K562 (cell line): ENCODE measurements around the gene AMH. TPM values are rescaled to one million over a fixed set of nuclear protein-coding genes. Genes with fewer than 3 reads are reported as not detected.

Experiments used
- CAMTA2 ChIP-seq: fragments of 250-450 bp; sonication (Bioruptor Pico); conservative IDR thresholded peaks from 2 replicates; pipeline ENCODE4 v1.5.1; 2022
- DMBX1 ChIP-seq: fragments of 250-450 bp; sonication (Bioruptor Pico); IDR thresholded peaks from 2 replicates; pipeline ENCODE4 v1.8.0; 2022; ENCODE audit warnings: inconsistent platforms, mild to moderate bottlenecking, moderate library complexity, borderline replicate concordance
- EHMT2 ChIP-seq: fragments of 450-650 bp; IDR thresholded peaks from 2 replicates; pipeline ENCODE4 v1.6.1; 2018; ENCODE audit warnings: antibody characterized with exemption
- ETV5 ChIP-seq: sonication (generic); formaldehyde crosslinking; IDR thresholded peaks from 2 replicates; pipeline ENCODE4 v1.4.0; 2020; ENCODE audit warnings: low read depth, mild to moderate bottlenecking, missing genetic modification reagents
- GTF2A2 ChIP-seq: IDR thresholded peaks from 2 replicates; pipeline ENCODE4 v1.6.1; 2016; ENCODE audit warnings: mild to moderate bottlenecking, missing genetic modification characterization, missing compliant biosample characterization
- HOXB6 ChIP-seq: fragments of 250-450 bp; sonication (Bioruptor Pico); IDR thresholded peaks from 2 replicates; pipeline ENCODE4 v1.5.1; 2022; ENCODE audit warnings: mild to moderate bottlenecking, borderline replicate concordance
- IRF2 ChIP-seq: sonication (generic); formaldehyde crosslinking; IDR thresholded peaks from 2 replicates; pipeline ENCODE4 v1.8.1; 2022; ENCODE audit warnings: mild to moderate bottlenecking, missing genetic modification reagents
- PHB2 ChIP-seq: fragments of 450-650 bp; IDR thresholded peaks from 2 replicates; pipeline ENCODE4 v1.6.1; 2017; ENCODE audit warnings: low read depth
- RBM25 ChIP-seq: fragments of 200-400 bp; formaldehyde crosslinking; IDR thresholded peaks from 2 replicates; pipeline ENCODE4 v1.6.1; 2018; ENCODE audit warnings: low read length, low read depth, moderate library complexity; ENCODE audit not compliant: severe bottlenecking
- RBM34 ChIP-seq: fragments of 200-400 bp; formaldehyde crosslinking; IDR thresholded peaks from 2 replicates; pipeline ENCODE4 v1.6.1; 2018; ENCODE audit warnings: low read length, borderline replicate concordance; ENCODE audit not compliant: insufficient read depth
- SP1 ChIP-seq: sonication (generic); formaldehyde crosslinking; IDR thresholded peaks from 2 replicates; pipeline ENCODE4 v1.8.1; 2022; ENCODE audit warnings: mild to moderate bottlenecking, missing genetic modification reagents
- TBP ChIP-seq: optimal IDR thresholded peaks from 2 replicates; pipeline ENCODE3; 2011; ENCODE audit warnings: low read depth, low read length, improper control_type of control experiment
- XRCC5 ChIP-seq: fragments of 200-400 bp; formaldehyde crosslinking; IDR thresholded peaks from 2 replicates; pipeline ENCODE4 v1.6.1; 2017; ENCODE audit warnings: low read depth, mild to moderate bottlenecking, low read length
- ZNF212 ChIP-seq: fragments of 450-650 bp; formaldehyde crosslinking; IDR thresholded peaks from 2 replicates; pipeline ENCODE4 v1.4.0; 2020; ENCODE audit warnings: mild to moderate bottlenecking
- ZNF253 ChIP-seq: fragments of 250-450 bp; sonication (Bioruptor Pico); conservative IDR thresholded peaks from 2 replicates; pipeline ENCODE4 v1.6.1; 2021; ENCODE audit warnings: mild to moderate bottlenecking
- ZNF589 ChIP-seq: fragments of 200-800 bp; sonication (Bioruptor generic); IDR thresholded peaks from 2 replicates; pipeline ENCODE4 v1.6.1; 2016; ENCODE audit warnings: low read depth, missing genetic modification characterization, missing compliant biosample characterization
- ZNF644 ChIP-seq: fragments of 200-800 bp; sonication (Bioruptor generic); IDR thresholded peaks from 2 replicates; pipeline ENCODE4 v1.6.1; 2016; ENCODE audit warnings: low read depth, missing genetic modification characterization, missing compliant biosample characterization
- polyA plus RNA-seq, 8 experiments: library from polyadenylated mRNA; depleted of rRNA in 4 of 8; stranded (reverse) in 5 of 8; unstranded in 3 of 8; fragments of >200 nt; fragmentation: Nextera tagmentation in 2 of 8; fragmentation: Illumina TruSeq in 1 of 8; extraction: Ambion mirVana in 2 of 8; extraction: Trizol in 1 of 8; gene quantifications; 2 replicates each; pipeline versions ENCODE4 v1.2.1 to v1.2.3, GENCODE V29; 2011 to 2014; ENCODE audit warnings: inconsistent platforms in 1 of 8, missing spikeins in 1 of 8
- total RNA-seq, 7 experiments: library from RNA; depleted of rRNA in 6 of 7; stranded (reverse); fragments of >200 nt in 6 of 7; fragmentation: Illumina TruSeq in 2 of 7; extraction: Trizol in 2 of 7; gene quantifications; 2 replicates each; pipeline versions ENCODE4 v1.2.1 to v1.2.3, GENCODE V29; 2011 to 2021; ENCODE audit warnings: low replicate concordance in 1 of 7
- TF ChIP-seq, protein P1 (sequence below): fragments of 200-800 bp; sonication (Bioruptor generic); IDR thresholded peaks from 2 replicates; pipeline ENCODE4 v1.6.1; 2017; ENCODE audit warnings: missing genetic modification characterization, missing compliant biosample characterization
- TF ChIP-seq, protein P2 (sequence below): fragments of 150-350 bp; conservative IDR thresholded peaks from 2 replicates; pipeline ENCODE4 v1.6.1; 2014; ENCODE audit warnings: low read length
- TF ChIP-seq, protein P3 (sequence below): fragments of 450-650 bp; formaldehyde crosslinking; IDR thresholded peaks from 2 replicates; pipeline ENCODE4 v1.4.0; 2022; ENCODE audit warnings: missing genetic modification characterization

The AMH gene
- total and polyA plus RNA-seq, 9 of the 15 experiments (the other 6 are each of a cell fraction or from before 2014, with no cell fraction given), result 0.29 to 27.4 (median 2.6) TPM; not detected in 2

DNA sequence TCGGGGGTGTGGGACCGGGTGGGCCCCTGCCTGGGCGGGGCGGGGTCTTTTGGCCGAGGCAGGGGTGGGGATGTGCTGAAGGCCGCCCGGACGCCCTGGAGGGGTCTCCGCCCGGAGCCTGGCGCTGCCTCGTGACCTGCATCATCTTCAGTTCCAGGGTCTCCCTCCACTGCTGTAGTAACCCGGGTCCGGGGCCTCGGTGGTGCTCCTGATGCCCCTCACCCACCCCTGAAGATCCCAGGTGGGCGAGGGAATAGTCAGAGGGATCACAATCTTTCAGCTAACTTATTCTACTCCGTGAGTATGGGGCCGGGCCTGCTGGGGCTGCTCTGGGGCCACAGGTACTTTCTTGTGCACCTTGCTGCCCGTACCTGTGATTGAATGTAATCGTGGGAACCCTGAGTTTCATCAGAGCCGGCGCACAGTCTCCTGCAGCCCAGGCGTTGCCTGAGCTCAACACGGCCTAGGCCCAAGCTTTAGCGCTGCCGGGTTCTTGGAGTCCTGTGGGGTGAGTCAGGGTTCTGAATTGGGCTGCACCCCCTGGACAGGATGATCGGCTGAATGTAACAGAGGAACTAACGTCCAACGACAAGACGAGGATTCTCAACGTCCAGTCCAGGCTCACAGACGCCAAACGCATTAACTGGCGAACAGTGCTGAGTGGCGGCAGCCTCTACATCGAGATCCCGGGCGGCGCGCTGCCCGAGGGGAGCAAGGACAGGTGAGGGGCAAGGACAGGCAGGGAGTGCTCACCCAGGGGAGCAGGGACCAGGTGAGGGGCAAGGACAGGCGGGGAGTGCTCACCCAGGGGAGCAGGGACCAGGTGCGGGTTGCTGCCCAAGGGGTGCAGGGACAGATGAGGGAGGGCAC, 22.3 kb downstream of the AMH start (continued):
- no peak for TF ChIP-seq ZNF589 (CRISPR knock-in tag)
- no peak for TF ChIP-seq ETV5 (CRISPR knock-in tag)
- TF ChIP-seq ZNF212 (CRISPR knock-in tag), result no peak
- TF ChIP-seq SP1 (CRISPR knock-in tag), result no peak
- TF ChIP-seq RBM25, result no peak
- no peak for TF ChIP-seq RBM34
- TF ChIP-seq EHMT2, result no peak
- TF ChIP-seq, protein P1, sequence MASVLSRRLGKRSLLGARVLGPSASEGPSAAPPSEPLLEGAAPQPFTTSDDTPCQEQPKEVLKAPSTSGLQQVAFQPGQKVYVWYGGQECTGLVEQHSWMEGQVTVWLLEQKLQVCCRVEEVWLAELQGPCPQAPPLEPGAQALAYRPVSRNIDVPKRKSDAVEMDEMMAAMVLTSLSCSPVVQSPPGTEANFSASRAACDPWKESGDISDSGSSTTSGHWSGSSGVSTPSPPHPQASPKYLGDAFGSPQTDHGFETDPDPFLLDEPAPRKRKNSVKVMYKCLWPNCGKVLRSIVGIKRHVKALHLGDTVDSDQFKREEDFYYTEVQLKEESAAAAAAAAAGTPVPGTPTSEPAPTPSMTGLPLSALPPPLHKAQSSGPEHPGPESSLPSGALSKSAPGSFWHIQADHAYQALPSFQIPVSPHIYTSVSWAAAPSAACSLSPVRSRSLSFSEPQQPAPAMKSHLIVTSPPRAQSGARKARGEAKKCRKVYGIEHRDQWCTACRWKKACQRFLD (CRISPR knock-in tag), result no peak
- TF ChIP-seq IRF2, result no peak
- TF ChIP-seq TBP, result peak; percentile 3
- no peak for TF ChIP-seq ZNF253 (CRISPR knock-in tag)
- no peak for TF ChIP-seq DMBX1 (CRISPR knock-in tag)
- no peak for TF ChIP-seq PHB2
- TF ChIP-seq, protein P2, sequence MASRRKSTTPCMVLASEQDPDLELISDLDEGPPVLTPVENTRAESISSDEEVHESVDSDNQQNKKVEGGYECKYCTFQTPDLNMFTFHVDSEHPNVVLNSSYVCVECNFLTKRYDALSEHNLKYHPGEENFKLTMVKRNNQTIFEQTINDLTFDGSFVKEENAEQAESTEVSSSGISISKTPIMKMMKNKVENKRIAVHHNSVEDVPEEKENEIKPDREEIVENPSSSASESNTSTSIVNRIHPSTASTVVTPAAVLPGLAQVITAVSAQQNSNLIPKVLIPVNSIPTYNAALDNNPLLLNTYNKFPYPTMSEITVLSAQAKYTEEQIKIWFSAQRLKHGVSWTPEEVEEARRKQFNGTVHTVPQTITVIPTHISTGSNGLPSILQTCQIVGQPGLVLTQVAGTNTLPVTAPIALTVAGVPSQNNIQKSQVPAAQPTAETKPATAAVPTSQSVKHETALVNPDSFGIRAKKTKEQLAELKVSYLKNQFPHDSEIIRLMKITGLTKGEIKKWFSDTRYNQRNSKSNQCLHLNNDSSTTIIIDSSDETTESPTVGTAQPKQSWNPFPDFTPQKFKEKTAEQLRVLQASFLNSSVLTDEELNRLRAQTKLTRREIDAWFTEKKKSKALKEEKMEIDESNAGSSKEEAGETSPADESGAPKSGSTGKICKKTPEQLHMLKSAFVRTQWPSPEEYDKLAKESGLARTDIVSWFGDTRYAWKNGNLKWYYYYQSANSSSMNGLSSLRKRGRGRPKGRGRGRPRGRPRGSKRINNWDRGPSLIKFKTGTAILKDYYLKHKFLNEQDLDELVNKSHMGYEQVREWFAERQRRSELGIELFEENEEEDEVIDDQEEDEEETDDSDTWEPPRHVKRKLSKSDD, result no peak
- no peak for TF ChIP-seq XRCC5
- TF ChIP-seq GTF2A2 (tag), result no peak
- TF ChIP-seq CAMTA2 (CRISPR knock-in tag), result no peak
- TF ChIP-seq ZNF644 (tag), result no peak
- no peak for TF ChIP-seq HOXB6
- TF ChIP-seq, protein P3, sequence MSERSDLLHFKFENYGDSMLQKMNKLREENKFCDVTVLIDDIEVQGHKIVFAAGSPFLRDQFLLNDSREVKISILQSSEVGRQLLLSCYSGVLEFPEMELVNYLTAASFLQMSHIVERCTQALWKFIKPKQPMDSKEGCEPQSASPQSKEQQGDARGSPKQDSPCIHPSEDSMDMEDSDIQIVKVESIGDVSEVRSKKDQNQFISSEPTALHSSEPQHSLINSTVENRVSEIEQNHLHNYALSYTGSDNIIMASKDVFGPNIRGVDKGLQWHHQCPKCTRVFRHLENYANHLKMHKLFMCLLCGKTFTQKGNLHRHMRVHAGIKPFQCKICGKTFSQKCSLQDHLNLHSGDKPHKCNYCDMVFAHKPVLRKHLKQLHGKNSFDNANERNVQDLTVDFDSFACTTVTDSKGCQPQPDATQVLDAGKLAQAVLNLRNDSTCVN, result no peak
